HEK293 (cell line): Measurements from ENCODE around the gene PACS2.
A peak's percentile ranks its signal among the peaks of the same experiment; 100 is the strongest.

Source experiments
- ATF2 ChIP-seq: fragments of 450-650 bp; formaldehyde crosslinking; IDR thresholded peaks from 2 replicates; pipeline ENCODE4 v1.5.1; 2016; ENCODE audit warnings: missing biosample characterization, missing genetic modification characterization, low read depth
- BCL11B ChIP-seq: fragments of 450-650 bp; formaldehyde crosslinking; IDR thresholded peaks from 2 replicates; pipeline ENCODE4 v1.5.1; 2016; ENCODE audit warnings: low read depth, missing biosample characterization, missing genetic modification characterization
- CTCF ChIP-seq: fragments of 450-650 bp; formaldehyde crosslinking; IDR thresholded peaks from 2 replicates; pipeline ENCODE4 v1.5.1; 2016; ENCODE audit warnings: missing biosample characterization, missing genetic modification characterization
- ELK4 ChIP-seq: IDR thresholded peaks from 2 replicates; pipeline ENCODE4 v1.6.1; 2011; ENCODE audit warnings: mild to moderate bottlenecking, low read depth, low read length, borderline replicate concordance
- HOXD13 ChIP-seq: sonication (generic); formaldehyde crosslinking; IDR thresholded peaks from 2 replicates; pipeline ENCODE4 v1.8.0; 2022; ENCODE audit warnings: missing genetic modification reagents, borderline replicate concordance
- KLF7 ChIP-seq: fragments of 450-650 bp; formaldehyde crosslinking; IDR thresholded peaks from 2 replicates; pipeline ENCODE4 v1.5.1; 2016; ENCODE audit warnings: missing biosample characterization, missing genetic modification characterization, borderline replicate concordance
- MEIS1 ChIP-seq: sonication (generic); formaldehyde crosslinking; IDR thresholded peaks from 2 replicates; pipeline ENCODE4 v1.8.1; 2022; ENCODE audit warnings: missing genetic modification reagents, mild to moderate bottlenecking, borderline replicate concordance
- REPIN1 ChIP-seq: fragments of 450-650 bp; formaldehyde crosslinking; IDR thresholded peaks from 2 replicates; pipeline ENCODE4 v1.5.1; 2017; ENCODE audit warnings: missing biosample characterization, missing genetic modification characterization, low read depth
- REST ChIP-seq: fragments of 450-650 bp; formaldehyde crosslinking; IDR thresholded peaks from 2 replicates; pipeline ENCODE4 v1.5.1; 2016; ENCODE audit warnings: missing biosample characterization, missing genetic modification characterization
- SP2 ChIP-seq: fragments of 450-650 bp; formaldehyde crosslinking; IDR thresholded peaks from 2 replicates; pipeline ENCODE4 v1.5.1; 2016; ENCODE audit warnings: missing biosample characterization, missing genetic modification characterization
- SP3 ChIP-seq: fragments of 450-650 bp; formaldehyde crosslinking; IDR thresholded peaks from 2 replicates; pipeline ENCODE4 v1.5.1; 2016; ENCODE audit warnings: missing biosample characterization, missing genetic modification characterization
- SP7 ChIP-seq: fragments of 450-650 bp; formaldehyde crosslinking; IDR thresholded peaks from 2 replicates; pipeline ENCODE4 v1.5.1; 2016; ENCODE audit warnings: missing biosample characterization, missing genetic modification characterization
- TRIM28 ChIP-seq: IDR thresholded peaks from 2 replicates; pipeline ENCODE4 v1.6.1; 2011; ENCODE audit warnings: low read length, control low read depth, borderline replicate concordance
- YY2 ChIP-seq: fragments of 450-650 bp; formaldehyde crosslinking; IDR thresholded peaks from 2 replicates; pipeline ENCODE4 v1.5.1; 2016; ENCODE audit warnings: missing biosample characterization, missing genetic modification characterization
- ZBTB17 ChIP-seq: fragments of 450-650 bp; formaldehyde crosslinking; IDR thresholded peaks from 2 replicates; pipeline ENCODE4 v1.5.1; 2016; ENCODE audit warnings: missing biosample characterization, missing genetic modification characterization
- ZEB2 ChIP-seq: fragments of 450-650 bp; formaldehyde crosslinking; IDR thresholded peaks from 2 replicates; pipeline ENCODE4 v1.5.1; 2016; ENCODE audit warnings: missing biosample characterization, missing genetic modification characterization
- ZNF112 ChIP-seq: fragments of 450-650 bp; formaldehyde crosslinking; IDR thresholded peaks from 2 replicates; pipeline ENCODE4 v1.5.0; 2017; ENCODE audit warnings: missing biosample characterization, missing genetic modification characterization
- ZNF157 ChIP-seq: fragments of 450-650 bp; formaldehyde crosslinking; IDR thresholded peaks from 2 replicates; pipeline ENCODE4 v1.5.1; 2016; ENCODE audit warnings: missing biosample characterization, missing genetic modification characterization
- ZNF184 ChIP-seq: fragments of 450-650 bp; IDR thresholded peaks from 2 replicates; pipeline ENCODE4 v1.5.1; 2018; ENCODE audit warnings: missing biosample characterization, mild to moderate bottlenecking, missing genetic modification characterization
- ZNF19 ChIP-seq: fragments of 450-650 bp; formaldehyde crosslinking; IDR thresholded peaks from 2 replicates; pipeline ENCODE4; 2016; ENCODE audit warnings: missing biosample characterization, missing genetic modification characterization, low read depth
- ZNF26 ChIP-seq: fragments of 450-650 bp; formaldehyde crosslinking; IDR thresholded peaks from 2 replicates; pipeline ENCODE4 v1.5.1; 2016; ENCODE audit warnings: missing biosample characterization, missing genetic modification characterization
- ZNF266 ChIP-seq: fragments of 450-650 bp; formaldehyde crosslinking; IDR thresholded peaks from 2 replicates; pipeline ENCODE4 v1.5.1; 2016; ENCODE audit warnings: missing biosample characterization, missing genetic modification characterization, low read depth
- ZNF404 ChIP-seq: fragments of 450-650 bp; formaldehyde crosslinking; IDR thresholded peaks from 2 replicates; pipeline ENCODE4 v1.5.1; 2017; ENCODE audit warnings: missing biosample characterization, missing genetic modification characterization
- ZNF426 ChIP-seq: fragments of 450-650 bp; formaldehyde crosslinking; IDR thresholded peaks from 2 replicates; pipeline ENCODE4 v1.5.1; 2017; ENCODE audit warnings: missing biosample characterization, missing genetic modification characterization, mild to moderate bottlenecking, inconsistent platforms, moderate library complexity
- ZNF548 ChIP-seq: fragments of 450-650 bp; formaldehyde crosslinking; IDR thresholded peaks from 2 replicates; pipeline ENCODE4 v1.5.1; 2016; ENCODE audit warnings: missing biosample characterization, missing genetic modification characterization
- ZNF561 ChIP-seq: fragments of 450-650 bp; IDR thresholded peaks from 2 replicates; pipeline ENCODE4 v1.5.1; 2018; ENCODE audit warnings: missing biosample characterization, missing genetic modification characterization, borderline replicate concordance
- ZNF660 ChIP-seq: fragments of 450-650 bp; IDR thresholded peaks from 2 replicates; pipeline ENCODE4 v1.5.1; 2018; ENCODE audit warnings: missing biosample characterization, mild to moderate bottlenecking, missing genetic modification characterization
- ZNF664 ChIP-seq: fragments of 450-650 bp; formaldehyde crosslinking; IDR thresholded peaks from 2 replicates; pipeline ENCODE4 v1.5.1; 2016; ENCODE audit warnings: missing biosample characterization, missing genetic modification characterization
- ZNF670 ChIP-seq: fragments of 450-650 bp; formaldehyde crosslinking; IDR thresholded peaks from 2 replicates; pipeline ENCODE4 v1.5.1; 2016; ENCODE audit warnings: missing biosample characterization, missing genetic modification characterization, low read depth
- ZXDB ChIP-seq: fragments of 450-650 bp; formaldehyde crosslinking; IDR thresholded peaks from 2 replicates; pipeline ENCODE4 v1.5.1; 2016; ENCODE audit warnings: missing biosample characterization, missing genetic modification characterization

The PACS2 gene

GRCh38 chr14:105398044-105398725, 83.6 kb downstream of the PACS2 start, which contains the start of gene TEX22 (continued):
- no peak for TF ChIP-seq TRIM28
- TF ChIP-seq ZNF426 (tag by site-specific recombination): no peak
- TF ChIP-seq HOXD13: no peak
- TF ChIP-seq ZNF112: no peak
- TF ChIP-seq REST (tag by site-specific recombination): no peak
- TF ChIP-seq ZNF660 (tag by site-specific recombination): peak; percentile 85
- TF ChIP-seq BCL11B (tag by site-specific recombination): peak; percentile 88
- TF ChIP-seq SP2 (tag by site-specific recombination): peak; percentile 81
- TF ChIP-seq ZNF19 (tag by site-specific recombination): no peak
- no peak for TF ChIP-seq ATF2 (tag by site-specific recombination)
- peak; percentile 95 for TF ChIP-seq ZXDB (tag by site-specific recombination)
- TF ChIP-seq SP7 (tag by site-specific recombination): peak; percentile 72
- TF ChIP-seq ELK4: peak; percentile 34; the same call in 1 of the 2 replicates
- peak; percentile 70; the same call in 1 of the 2 replicates for TF ChIP-seq ZNF561 (tag by site-specific recombination)
- TF ChIP-seq YY2 (tag by site-specific recombination): peak; percentile 68; the same call in 1 of the 2 replicates
- no peak for TF ChIP-seq ZNF157 (tag by site-specific recombination)
- no peak for TF ChIP-seq ZNF664
- no peak for TF ChIP-seq ZNF266 (tag by site-specific recombination)
- TF ChIP-seq ZNF184: no peak; the same call in 1 of the 2 replicates
- TF ChIP-seq ZNF404 (tag by site-specific recombination): no peak
- TF ChIP-seq KLF7: peak; percentile 57; the same call in 1 of the 2 replicates
- TF ChIP-seq ZEB2 (tag by site-specific recombination): peak; percentile 95
- TF ChIP-seq ZNF26: no peak
- no peak for TF ChIP-seq ZNF670
- TF ChIP-seq SP3 (tag by site-specific recombination): peak; percentile 78
- TF ChIP-seq ZNF548 (tag by site-specific recombination): no peak
- peak; percentile 60; the same call in 1 of the 2 replicates for TF ChIP-seq ZBTB17 (tag by site-specific recombination)
- TF ChIP-seq MEIS1: no peak
- peak; percentile 54 for TF ChIP-seq CTCF
- TF ChIP-seq REPIN1: no peak
